HFFc6 (cell line): ENCODE measurements around the gene LDB3. TPM values are rescaled to one million over a fixed set of nuclear protein-coding genes. Genes with fewer than 3 reads are reported as not detected.

Experiments used
- DNase-seq: peaks from one replicate; pipeline ENCODE4 v3.0.0-alpha.2; 2018
- H3K27ac Mint-ChIP-seq: 2 replicates; pipeline ENCODE4 v1.8.0; 2020; ENCODE audit warnings: mild to moderate bottlenecking, mixed read lengths
- H3K27me3 Mint-ChIP-seq: 2 replicates; pipeline ENCODE4 v1.8.0; 2021; ENCODE audit warnings: mild to moderate bottlenecking, moderate library complexity, mixed read lengths; ENCODE audit not compliant: insufficient read depth
- H3K36me3 Mint-ChIP-seq: 2 replicates; pipeline ENCODE4 v1.8.0; 2021; ENCODE audit warnings: low read depth, mixed read lengths
- H3K4me1 Mint-ChIP-seq: 2 replicates; pipeline ENCODE4 v1.8.0; 2020; ENCODE audit warnings: low read depth, mixed read lengths
- H3K4me3 Mint-ChIP-seq: 2 replicates; pipeline ENCODE4 v1.8.0; 2020; ENCODE audit warnings: mild to moderate bottlenecking, moderate library complexity, mixed read lengths
- H3K9me3 Mint-ChIP-seq: 2 replicates; pipeline ENCODE4 v1.8.0; 2020; ENCODE audit warnings: mild to moderate bottlenecking, mixed read lengths
- total RNA-seq, 6 experiments: library from RNA; stranded (reverse); fragmentation: NEBNext Ultra II Directional; extraction: Animal tissue kit (Norgen Biotek cat#: 25700); gene quantifications; 2 replicates in 1 of 6; 3 replicates in 5 of 6; pipeline ENCODE4 v1.2.3, GENCODE V29; 2021
- TF ChIP-seq, protein P1 (sequence below): fragments of 200-600 bp; sonication (generic); IDR thresholded peaks from 2 replicates; pipeline ENCODE4 v1.5.0; 2021; ENCODE audit warnings: antibody characterized with exemption, mild to moderate bottlenecking

LDB3 gene
- total RNA-seq, 6 experiments from 2014 or later = 0.55 to 1.3 (median 0.66) TPM

DNA sequence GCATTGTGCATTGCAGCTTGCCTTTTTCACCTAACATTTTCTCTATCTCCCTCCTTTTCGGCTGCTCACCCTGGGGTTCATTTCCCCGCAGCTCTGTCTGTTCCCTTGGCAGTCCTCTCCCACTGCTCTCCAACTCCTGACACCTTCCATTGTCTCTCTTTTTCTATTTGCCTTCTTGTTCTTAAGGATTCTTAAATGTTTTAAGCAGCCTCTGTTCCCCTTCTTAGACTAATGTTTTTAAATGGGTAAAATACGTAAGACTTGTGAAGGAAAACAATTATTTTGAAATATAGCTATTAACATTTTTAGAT is 107.5 kb downstream of the LDB3 start:
- Mint-ChIP-seq H3K36me3 (peaks cover 15% of the 10 kb centered on the region), H3K27me3 (no peaks in the 10 kb centered on the region; the same call in 1 of the 2 replicates), H3K4me1 (peaks cover 68% of the 10 kb centered on the region), H3K4me3 (peak overlapping the region; percentile 76), H3K9me3 (no peaks in the 10 kb centered on the region), H3K27ac (peak overlapping the region; percentile 79)
- no peak for DNase-seq
- TF ChIP-seq, protein P1, sequence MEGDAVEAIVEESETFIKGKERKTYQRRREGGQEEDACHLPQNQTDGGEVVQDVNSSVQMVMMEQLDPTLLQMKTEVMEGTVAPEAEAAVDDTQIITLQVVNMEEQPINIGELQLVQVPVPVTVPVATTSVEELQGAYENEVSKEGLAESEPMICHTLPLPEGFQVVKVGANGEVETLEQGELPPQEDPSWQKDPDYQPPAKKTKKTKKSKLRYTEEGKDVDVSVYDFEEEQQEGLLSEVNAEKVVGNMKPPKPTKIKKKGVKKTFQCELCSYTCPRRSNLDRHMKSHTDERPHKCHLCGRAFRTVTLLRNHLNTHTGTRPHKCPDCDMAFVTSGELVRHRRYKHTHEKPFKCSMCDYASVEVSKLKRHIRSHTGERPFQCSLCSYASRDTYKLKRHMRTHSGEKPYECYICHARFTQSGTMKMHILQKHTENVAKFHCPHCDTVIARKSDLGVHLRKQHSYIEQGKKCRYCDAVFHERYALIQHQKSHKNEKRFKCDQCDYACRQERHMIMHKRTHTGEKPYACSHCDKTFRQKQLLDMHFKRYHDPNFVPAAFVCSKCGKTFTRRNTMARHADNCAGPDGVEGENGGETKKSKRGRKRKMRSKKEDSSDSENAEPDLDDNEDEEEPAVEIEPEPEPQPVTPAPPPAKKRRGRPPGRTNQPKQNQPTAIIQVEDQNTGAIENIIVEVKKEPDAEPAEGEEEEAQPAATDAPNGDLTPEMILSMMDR = no peak

GRCh38 chr10:86779220-86780017 is 111.1 kb downstream of the LDB3 start:
- TF ChIP-seq, protein P1 = no peak
- Mint-ChIP-seq H3K36me3 (peaks cover 30% of the 10 kb centered on the region), H3K4me3 (0 out of 2 replicates have a peak overlapping the region, but pooled peaks have one; percentile 4), H3K27me3 (no peaks in the 10 kb centered on the region; the same call in 1 of the 2 replicates), H3K9me3 (no peaks in the 10 kb centered on the region), H3K27ac (peak overlapping the region; percentile 54), H3K4me1 (peaks cover 58% of the 10 kb centered on the region)
- peak; percentile 47 for DNase-seq

DNA sequence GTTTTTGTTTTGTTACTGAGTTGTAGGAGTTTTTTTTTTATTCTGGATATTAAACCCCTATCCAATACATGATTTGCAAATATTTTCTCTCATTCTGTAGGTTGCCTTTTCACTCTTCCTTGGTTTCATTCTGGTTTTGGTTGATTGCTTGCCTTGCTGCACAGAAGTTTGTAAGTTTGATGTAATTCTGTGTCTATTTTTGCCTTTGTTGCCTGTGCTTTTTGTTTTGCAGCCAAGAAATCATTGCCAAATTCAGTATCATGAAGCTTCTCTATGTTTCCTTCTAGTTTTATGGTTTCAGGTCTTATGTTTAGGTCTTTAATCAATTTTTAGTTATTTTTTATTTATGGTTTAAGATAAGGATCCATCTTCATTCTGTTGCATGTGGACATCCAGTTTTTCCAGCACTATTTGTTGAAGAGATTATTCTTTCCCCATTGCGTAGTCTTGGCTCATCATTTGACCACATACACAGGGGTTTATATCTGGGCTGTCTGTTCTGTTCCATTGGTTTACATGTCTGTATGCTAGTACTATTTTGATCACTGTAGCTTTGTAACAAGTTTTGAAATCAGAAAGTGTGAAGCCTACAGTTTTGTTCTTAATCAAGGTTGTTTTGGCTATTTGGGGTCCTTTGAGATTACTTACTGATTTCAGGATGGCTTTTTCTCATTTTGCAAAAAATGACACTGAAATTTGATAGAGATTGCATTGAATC is 114.5 kb downstream of the LDB3 start:
- H3K36me3 Mint-ChIP-seq = peaks cover 31% of the 10 kb centered on the region
- peaks cover 34% of the 10 kb centered on the region for H3K4me1 Mint-ChIP-seq
- no peaks in the 10 kb centered on the region for H3K9me3 Mint-ChIP-seq
- H3K27ac Mint-ChIP-seq = no peak overlapping the region
- no peaks in the 10 kb centered on the region for H3K27me3 Mint-ChIP-seq
- TF ChIP-seq, protein P1 = no peak
- H3K4me3 Mint-ChIP-seq = no peak overlapping the region
- no peak for DNase-seq

DNA sequence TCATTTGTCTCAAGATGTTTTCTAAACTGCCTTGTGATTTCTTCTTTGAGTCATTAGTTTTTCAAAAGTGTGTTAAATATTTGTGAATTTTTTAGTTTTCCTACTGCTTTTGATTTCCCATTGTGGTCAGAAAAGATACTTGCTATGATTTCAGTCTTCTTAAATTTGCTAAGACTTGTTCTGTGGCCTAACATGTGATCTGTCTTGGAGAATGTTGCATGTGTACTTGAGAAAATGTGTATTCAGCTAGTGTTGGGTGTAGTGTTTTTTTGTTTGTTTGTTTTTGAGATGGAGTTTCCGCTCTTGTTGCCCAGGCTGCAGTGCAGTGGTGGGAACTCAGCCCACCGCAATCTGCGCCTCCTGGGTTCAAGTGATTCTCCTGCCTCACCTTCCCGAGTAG is 116.7 kb downstream of the LDB3 start:
- TF ChIP-seq, protein P1 = no peak

More for the DNA sequence above, 116.7 kb downstream of the LDB3 start:
- no peaks in the 10 kb centered on the region for H3K27me3 Mint-ChIP-seq
- no peak overlapping the region for H3K27ac Mint-ChIP-seq
- H3K4me3 Mint-ChIP-seq = no peak overlapping the region; the same call in 1 of the 2 replicates
- no peaks in the 10 kb centered on the region for H3K9me3 Mint-ChIP-seq
- no peak for DNase-seq
- peaks cover 27% of the 10 kb centered on the region for H3K36me3 Mint-ChIP-seq
- H3K4me1 Mint-ChIP-seq = peaks cover 15% of the 10 kb centered on the region

Other genes with a start within 250 kb of the LDB3 start
- gene WAPL, start 146.7 kb upstream of the LDB3 start, total RNA-seq = 10 to 100 TPM; 30.7 to 37.1 (median 33.6) TPM
- not detected for gene OPN4, start 14.0 kb upstream of the LDB3 start, total RNA-seq
- gene BMPR1A, start 88.1 kb downstream of the LDB3 start, total RNA-seq = 10 to 100 TPM; 41.9 to 50.5 (median 46.6) TPM